Measurements from ENCODE around the gene CD96.

GRCh38 chr3:111667170-111667569 lies 125.2 kb downstream of the CD96 start:
- TF ChIP-seq CTCF (IDR thresholded peaks at IDR 0.05) (no peak), POLR2A (IDR thresholded peaks at IDR 0.05) (no peak)

All from adrenal gland (tissue), 5 donors.